ENCODE data around the gene LRMDA. TPM values are rescaled to one million over a fixed set of nuclear protein-coding genes. Genes with fewer than 3 reads are reported as not detected.

Gene LRMDA
- polyA plus RNA-seq, 2 of the 4 experiments (the other 2 are of a cell fraction), result 4.6 to 5.2 TPM

- ATAC-seq (no peak), FAIRE-seq (no peak), DNase-seq (ENCODE audit: low read depth in 1 of 2, low spot score in 1 of 2) (no peak)
- Histone ChIP-seq H3K4me1 (no peaks in the 10 kb centered on the region), H3K4me2 (no peak overlapping the region), H3K27ac (no peak overlapping the region), H3K9me3 (no peaks in the 10 kb centered on the region), H3K4me3 (no peak overlapping the region)
- 0% methylated on average over 1 of the region's 1 CpG for WGBS (ENCODE audit: missing lambda C conversion rate)
- no peak for TF ChIP-seq E2F6 (IDR thresholded peaks at IDR 0.05; ENCODE audit: borderline replicate concordance, low read depth)
- no peak for TF ChIP-seq RFX5 (IDR thresholded peaks at IDR 0.05)
- no peak for TF ChIP-seq POLR2AphosphoS2 (conservative IDR thresholded peaks at IDR 0.05; ENCODE audit: low read length)
- no peak for TF ChIP-seq FOXS1 (CRISPR knock-in tag; IDR thresholded peaks at IDR 0.05)
- no peak for TF ChIP-seq MAFK (IDR thresholded peaks at IDR 0.05; ENCODE audit: partially characterized antibody)
- TF ChIP-seq MYC (IDR thresholded peaks at IDR 0.05; ENCODE audit: borderline replicate concordance, low read length), result no peak
- TF ChIP-seq FOSB (CRISPR knock-in tag; IDR thresholded peaks at IDR 0.05), result no peak
- no peak for TF ChIP-seq HEYL (CRISPR knock-in tag; IDR thresholded peaks at IDR 0.05)
- TF ChIP-seq FOSL2 (IDR thresholded peaks at IDR 0.05), result no peak
- no peak for TF ChIP-seq FOSL2 (CRISPR knock-in tag; IDR thresholded peaks at IDR 0.05)
- TF ChIP-seq ESRRA (IDR thresholded peaks at IDR 0.05; ENCODE audit: borderline replicate concordance, low read length), result no peak
- TF ChIP-seq CTCF (IDR thresholded peaks at IDR 0.05), result no peak
- no peak for TF ChIP-seq ZSCAN20 (CRISPR knock-in tag; IDR thresholded peaks at IDR 0.05)
- TF ChIP-seq CBX8 (IDR thresholded peaks at IDR 0.05), result no peak
- no peak for TF ChIP-seq HES2 (IDR thresholded peaks at IDR 0.05)
- TF ChIP-seq EHF (CRISPR knock-in tag; IDR thresholded peaks at IDR 0.05), result no peak
- ChIA-PET POLR2A (no interaction called here), CTCF (no interaction called here)
Measured at GRCh38 chr10:76124280-76124679, 692.9 kb downstream of the LRMDA start.

GRCh38 chr10:76125900-76126299 lies 694.5 kb downstream of the LRMDA start:
- Histone ChIP-seq H3K4me1 (no peaks in the 10 kb centered on the region), H3K4me2 (no peak overlapping the region), H3K27ac (no peak overlapping the region), H3K4me3 (no peak overlapping the region), H3K9me3 (no peaks in the 10 kb centered on the region)
- no peak for DNase-seq (ENCODE audit: low read depth in 1 of 2, low spot score in 1 of 2)
- CTCF ChIA-PET, result no interaction called here
- FAIRE-seq, result no peak
- TF ChIP-seq SMC3 (IDR thresholded peaks at IDR 0.05), result no peak
- TF ChIP-seq KDM5A (IDR thresholded peaks at IDR 0.05), result no peak
- no peak for TF ChIP-seq FOSB (CRISPR knock-in tag; IDR thresholded peaks at IDR 0.05)
- no peak for TF ChIP-seq MAZ (IDR thresholded peaks at IDR 0.05; ENCODE audit: borderline replicate concordance, low read depth, low read length)
- TF ChIP-seq RNF2 (IDR thresholded peaks at IDR 0.05; ENCODE audit: borderline replicate concordance, low read depth), result no peak
- TF ChIP-seq NFE2L2 (conservative IDR thresholded peaks at IDR 0.05; ENCODE audit: low read length), result no peak
- no peak for TF ChIP-seq CHD4 (IDR thresholded peaks at IDR 0.05; ENCODE audit: borderline replicate concordance)
- TF ChIP-seq CTCF (IDR thresholded peaks at IDR 0.05), result no peak
- TF ChIP-seq EP300 (IDR thresholded peaks at IDR 0.05), result no peak
- TF ChIP-seq HOXB13 (CRISPR knock-in tag; IDR thresholded peaks at IDR 0.05; ENCODE audit: low read depth), result no peak
- no peak for TF ChIP-seq ZNF302 (CRISPR knock-in tag; IDR thresholded peaks at IDR 0.05)
- no peak for TF ChIP-seq EHF (CRISPR knock-in tag; IDR thresholded peaks at IDR 0.05)
- no peak for TF ChIP-seq POLR2A (IDR thresholded peaks at IDR 0.05; ENCODE audit: low read length)
- TF ChIP-seq FOXS1 (CRISPR knock-in tag; IDR thresholded peaks at IDR 0.05), result no peak
- no peak for TF ChIP-seq GATA3 (IDR thresholded peaks at IDR 0.05; ENCODE audit: borderline replicate concordance)
- TF ChIP-seq MAFK (IDR thresholded peaks at IDR 0.05; ENCODE audit: partially characterized antibody), result no peak
- TF ChIP-seq TP53 (CRISPR knock-in tag; IDR thresholded peaks at IDR 0.05), result no peak
- no peak for TF ChIP-seq BCL3 (IDR thresholded peaks at IDR 0.05)
- TF ChIP-seq ATOH8 (CRISPR knock-in tag; IDR thresholded peaks at IDR 0.05; ENCODE audit: low read depth), result no peak
- POLR2A ChIA-PET, result no interaction called here
- no peak for ATAC-seq
- 26% methylated on average over 2 of the region's 2 CpGs for WGBS (ENCODE audit: missing lambda C conversion rate)

Data from A549 (cell line).